ENCODE data around the gene DENND4C.
"Not testable (repeated sequence)": the region's sequence is repeated elsewhere in the genome, so short reads cannot be mapped to it uniquely, and the experiment has no call there.

The DENND4C gene

DNA sequence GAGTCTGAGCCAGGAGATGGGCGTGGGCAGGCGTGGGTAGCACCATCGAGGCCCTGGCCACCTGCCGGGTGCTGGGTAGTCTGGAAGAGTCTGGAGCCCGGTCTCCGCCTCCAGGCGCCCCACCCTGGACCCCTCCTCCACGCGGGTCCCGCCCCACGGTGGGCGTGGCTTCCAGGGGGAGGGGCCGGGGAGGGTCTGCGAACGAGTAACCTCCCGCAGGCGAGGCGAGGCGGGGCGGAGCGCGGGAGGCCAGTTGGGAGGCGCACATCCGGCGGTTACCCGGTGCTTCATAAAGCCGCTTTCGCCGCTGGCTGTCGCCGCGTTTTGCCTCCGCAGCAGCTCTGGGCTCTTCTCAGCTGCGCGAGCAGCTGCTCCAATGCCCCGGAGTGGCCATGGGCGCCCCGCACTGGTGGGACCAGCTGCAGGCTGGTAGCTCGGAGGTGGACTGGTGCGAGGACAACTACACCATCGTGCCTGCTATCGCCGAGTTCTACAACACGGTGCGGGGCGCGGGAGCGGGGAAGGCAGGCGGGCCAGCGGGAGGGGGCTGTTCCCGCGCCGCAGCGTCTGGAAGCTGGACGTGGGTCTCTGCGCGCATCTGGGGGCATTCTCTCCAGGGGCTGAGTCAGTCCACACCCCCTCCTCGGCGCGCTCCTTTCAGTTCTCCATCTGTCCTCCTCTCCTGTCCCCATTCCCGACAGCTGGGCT is 178.4 kb downstream of the DENND4C start, which contains the start of gene ACER2:
ACER2 (plus strand) TSS at position 317 of the 708 bp plus-strand sequence; CDS start at position 393, 76 bp downstream.
- peak; percentile 87 to 96 (median 92) for DNase-seq (ENCODE audit: low read depth in 2 of 3, low spot score in 1 of 3)

DNA sequence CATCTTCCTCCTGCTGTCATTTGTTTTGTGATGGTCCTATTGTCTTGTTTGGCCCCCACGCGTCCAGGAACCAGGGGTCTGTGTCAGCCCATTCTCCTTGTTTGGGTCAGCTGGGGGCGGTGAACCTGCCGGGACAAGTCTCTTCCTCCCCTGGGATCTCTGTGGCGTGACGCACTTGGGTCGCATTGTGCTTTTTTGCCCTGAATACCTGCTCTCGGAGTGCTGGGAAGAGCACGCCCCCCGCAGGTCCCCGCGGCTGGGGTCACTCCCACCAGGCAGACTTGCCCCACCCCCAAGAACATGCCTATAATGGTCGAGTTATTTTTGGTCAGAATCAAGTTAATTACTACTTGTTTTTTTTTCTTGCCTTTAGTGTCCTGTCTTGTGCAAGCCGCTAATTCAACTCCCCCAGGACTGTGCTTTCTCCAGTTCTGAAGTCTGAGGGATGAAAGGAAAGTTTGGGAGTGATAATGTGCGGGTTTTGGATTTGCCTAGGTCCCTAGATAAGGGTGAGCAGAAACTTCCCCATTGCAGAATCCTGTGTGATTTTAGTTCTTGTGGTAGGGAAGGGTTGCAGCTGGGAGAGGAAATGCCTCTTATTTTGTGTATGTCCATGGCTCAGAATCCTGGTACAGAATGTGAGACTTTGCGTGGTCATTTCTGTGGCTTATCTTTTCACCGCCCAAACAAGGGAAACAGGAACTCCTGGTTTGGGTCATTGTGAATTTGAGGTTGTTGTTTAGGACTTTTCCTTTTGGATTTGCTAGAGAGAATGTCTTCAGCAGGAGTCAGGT is 179.1 kb downstream of the DENND4C start:
- DNase-seq (ENCODE audit: low read depth in 2 of 3, low spot score in 1 of 3) = peak in 1 of 3 donors; percentile 4

DNA sequence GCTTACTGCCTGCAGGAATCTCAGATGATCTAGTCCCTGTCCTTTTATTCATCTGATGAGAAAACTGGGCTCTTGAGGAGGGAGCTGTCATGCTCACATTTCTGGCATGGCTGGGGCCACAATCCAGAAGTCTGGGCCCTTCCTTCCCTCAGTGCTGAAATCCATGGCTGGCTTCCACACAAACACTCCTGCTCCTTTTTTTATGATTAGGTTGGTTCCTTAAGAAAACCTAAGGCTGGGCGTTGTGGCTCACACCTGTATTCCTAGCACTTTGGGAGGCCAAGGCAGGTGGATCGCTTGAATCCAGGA is 179.7 kb downstream of the DENND4C start:
- DNase-seq (ENCODE audit: low read depth in 2 of 3, low spot score in 1 of 3) = no peak

DNA sequence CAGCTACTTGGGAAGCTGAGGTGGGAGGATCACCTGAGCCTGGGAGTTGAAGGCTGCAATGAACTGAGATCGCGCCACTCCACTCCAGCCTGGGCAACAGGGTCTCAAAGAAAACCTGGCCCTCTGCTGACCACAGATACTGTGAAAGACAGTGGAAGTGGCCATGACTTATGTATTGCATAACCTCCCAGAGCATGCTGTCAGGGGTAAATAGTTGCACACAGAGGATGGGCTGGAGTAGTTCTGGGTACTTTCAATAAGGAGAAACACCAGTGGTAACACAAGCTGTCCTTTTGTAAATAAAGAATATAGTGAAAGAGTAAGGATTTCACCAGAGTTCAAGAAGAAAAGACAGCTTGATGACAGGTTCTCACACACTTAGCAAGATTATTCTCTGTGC is 180.1 kb downstream of the DENND4C start:
- DNase-seq (ENCODE audit: low read depth in 2 of 3, low spot score in 1 of 3) = no peak

DNA sequence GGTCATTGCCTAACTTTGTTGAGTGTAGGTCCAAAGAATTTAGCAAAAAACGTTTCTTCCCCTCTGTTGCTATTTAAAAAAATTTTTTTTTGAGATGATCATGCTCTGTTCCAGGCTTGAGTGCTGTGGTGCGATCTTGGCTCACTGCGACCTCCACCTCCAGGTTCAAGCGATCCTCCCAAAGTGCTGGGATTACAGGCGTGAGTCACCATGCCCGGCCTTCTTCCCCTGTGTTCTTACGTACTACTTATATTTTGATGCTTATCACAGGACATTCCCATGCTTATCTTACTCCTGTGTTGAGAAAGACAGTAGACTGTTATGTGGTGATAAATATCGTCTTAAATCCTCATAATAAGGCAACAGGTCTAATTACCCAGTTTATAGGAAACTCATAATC is 180.8 kb downstream of the DENND4C start:
- DNase-seq (ENCODE audit: low read depth in 2 of 3, low spot score in 1 of 3) = no peak

DNA sequence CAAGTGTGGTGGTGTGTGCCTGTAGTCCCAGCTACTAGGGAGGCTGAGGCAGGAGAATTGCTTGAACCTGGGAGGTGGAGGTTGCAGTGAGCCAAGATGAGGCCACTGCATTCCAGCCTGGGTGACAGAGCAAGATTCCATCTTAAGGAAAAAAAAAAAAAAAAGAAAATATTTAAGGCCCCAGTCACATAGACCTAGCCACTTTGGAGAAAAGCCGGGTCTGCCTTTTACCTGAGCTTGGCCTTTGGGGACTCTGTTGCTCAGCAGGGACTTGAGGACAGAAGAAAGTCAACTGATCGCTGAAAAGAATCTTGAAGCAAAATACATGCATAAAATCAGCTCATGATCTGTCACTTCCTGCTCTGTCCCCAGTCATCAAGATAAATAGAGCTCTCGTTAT is 183.0 kb downstream of the DENND4C start:
- DNase-seq (ENCODE audit: low read depth in 2 of 3, low spot score in 1 of 3) = not testable (repeated sequence)

DNA sequence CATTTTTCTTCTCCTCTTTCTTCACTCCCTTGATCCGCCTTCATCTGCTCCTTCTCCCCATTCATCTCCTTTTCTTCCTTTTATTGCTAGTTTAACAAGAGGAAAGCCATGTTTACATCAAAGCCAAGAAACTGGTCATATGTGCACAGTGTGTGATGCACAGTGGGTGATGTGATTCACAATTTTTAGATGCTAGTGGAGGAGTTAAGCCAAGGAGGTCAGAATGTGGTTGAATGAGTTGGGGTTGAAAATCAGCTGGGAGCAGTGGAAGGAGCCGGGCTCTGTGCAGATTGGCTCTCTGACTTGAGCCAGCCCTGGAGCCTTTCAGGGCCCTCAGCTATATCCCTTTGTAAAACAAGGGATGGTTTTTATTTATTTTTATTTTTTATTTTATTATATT is 185.7 kb downstream of the DENND4C start:
- no peak for DNase-seq (ENCODE audit: low read depth in 2 of 3, low spot score in 1 of 3)

DNA sequence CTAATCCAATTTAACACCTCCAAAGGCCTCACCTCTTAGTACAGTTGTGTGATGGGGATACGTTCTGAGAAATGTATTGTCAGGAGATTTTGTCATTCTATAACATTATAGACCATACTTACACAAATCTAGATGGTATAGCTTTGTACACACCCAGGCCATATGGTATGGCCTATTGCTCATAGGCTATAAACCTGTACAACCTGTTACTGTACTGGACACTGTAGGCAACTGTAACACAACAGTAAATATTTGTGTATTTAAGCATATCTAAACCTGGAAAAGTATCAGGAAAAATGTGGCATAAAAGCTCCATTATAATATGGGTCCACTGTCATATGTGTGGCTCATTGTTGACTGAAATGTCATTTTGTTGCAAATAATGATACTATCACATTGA is 190.4 kb downstream of the DENND4C start:
- DNase-seq (ENCODE audit: low read depth in 2 of 3, low spot score in 1 of 3) = no peak

Data from stimulated activated CD4-positive, alpha-beta T cell treated with anti-CD3 and anti-CD28 coated beads, Interleukin-12 subunit alpha, Interleukin-12 subunit beta, amount 100 ng/mL, for 48 hours (primary cell).